HuH-7 (cell line): Measurements from ENCODE around the gene SIPA1L2.

ENCODE experiments used
- DNase-seq: peaks from one replicate; pipeline ENCODE4 v3.0.0; 2011; ENCODE audit warnings: low spot score

The SIPA1L2 gene

DNA sequence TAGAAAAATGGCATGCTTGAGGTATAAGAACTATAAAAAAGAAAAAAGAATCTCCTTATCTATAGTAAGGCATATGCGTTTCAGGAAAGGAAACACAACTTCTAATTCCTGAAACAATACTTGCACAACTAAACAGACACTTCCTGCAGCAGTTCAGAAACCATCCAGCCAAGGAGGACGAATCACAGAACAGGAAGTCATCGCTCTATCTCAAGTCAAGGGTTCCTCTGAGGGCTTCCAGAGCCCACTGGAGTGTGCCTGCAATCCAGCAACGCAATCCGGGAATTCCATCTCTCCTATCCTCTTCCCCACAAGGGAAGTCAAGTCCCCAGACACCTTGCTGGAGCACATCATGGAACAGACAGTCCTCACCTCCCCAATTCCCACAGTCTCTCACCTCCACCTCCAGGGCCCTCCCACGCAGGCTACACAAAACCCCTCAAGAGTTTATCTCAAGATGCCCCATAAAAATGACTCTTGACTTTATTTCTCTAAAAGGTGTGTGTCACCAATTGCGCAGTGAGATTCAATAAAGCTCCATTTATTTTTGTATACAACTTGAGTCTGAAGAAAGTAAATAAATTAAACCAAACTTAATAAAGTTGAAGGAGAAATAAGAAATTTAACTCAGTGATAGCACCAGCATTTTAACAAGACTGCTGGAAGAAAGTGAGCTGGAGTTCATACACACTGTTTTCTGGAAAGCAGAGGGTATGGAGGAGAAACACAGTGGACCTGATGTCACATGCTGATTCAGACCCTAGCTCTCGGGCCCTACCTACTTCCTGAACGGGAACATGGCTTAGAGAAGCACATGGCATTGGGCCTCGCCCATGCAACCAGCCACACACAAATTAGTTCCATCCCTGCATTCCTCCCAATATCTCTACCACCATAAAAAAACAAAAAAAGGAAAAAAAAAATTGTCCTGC, 39.9 kb downstream of the SIPA1L2 start:
- no peak for DNase-seq

- DNase-seq: no peak
Observed at GRCh38 chr1:232589111-232589811, 40.7 kb downstream of the SIPA1L2 start.

- DNase-seq: no peak
Observed at GRCh38 chr1:232587141-232588008, 42.6 kb downstream of the SIPA1L2 start.

GRCh38 chr1:232586679-232587078, 43.3 kb downstream of the SIPA1L2 start:
- no peak for DNase-seq

DNA sequence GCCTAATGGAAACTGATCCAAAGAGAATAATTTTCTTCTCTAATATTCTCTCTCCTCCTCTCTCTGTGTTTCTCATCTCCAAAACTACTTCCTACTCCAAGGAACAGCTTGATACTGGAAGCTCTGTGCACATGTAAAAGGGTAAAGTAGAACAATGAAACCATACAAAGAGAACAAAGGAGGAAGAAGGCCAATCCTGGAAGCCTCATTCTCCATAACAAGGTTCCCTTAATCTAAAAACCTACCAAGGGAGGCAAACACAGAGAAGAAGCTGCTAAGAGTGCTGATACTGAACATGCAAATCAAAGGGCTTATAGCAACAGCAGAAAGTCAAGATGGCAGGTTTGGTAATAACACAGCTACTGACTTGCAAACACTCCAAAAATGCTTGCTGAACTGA, 44.4 kb downstream of the SIPA1L2 start:
- DNase-seq: no peak

DNA sequence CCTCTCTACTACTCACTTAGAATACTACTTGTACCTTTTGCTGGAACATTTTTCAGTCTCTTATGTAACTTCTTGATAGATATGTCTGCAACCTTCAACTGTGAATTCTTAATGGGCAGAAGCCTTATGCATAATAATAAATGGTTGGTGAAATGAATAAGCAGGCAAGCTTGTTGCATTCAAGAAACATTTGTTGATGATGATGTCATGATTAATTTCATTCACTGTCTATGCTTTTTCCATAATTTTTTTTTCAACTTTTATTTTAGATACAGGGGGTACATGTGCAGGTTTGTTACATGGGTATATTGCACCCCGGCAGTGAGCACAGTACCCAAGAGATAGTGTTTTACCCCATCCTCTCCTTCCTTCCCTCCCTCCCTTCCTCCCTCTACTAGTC, 48.0 kb downstream of the SIPA1L2 start:
- DNase-seq: no peak
